ENCODE results near the gene ATP5PB. TPM values are rescaled to one million over a fixed set of nuclear protein-coding genes. Genes with fewer than 3 reads are reported as not detected.

ATP5PB gene, protein sequence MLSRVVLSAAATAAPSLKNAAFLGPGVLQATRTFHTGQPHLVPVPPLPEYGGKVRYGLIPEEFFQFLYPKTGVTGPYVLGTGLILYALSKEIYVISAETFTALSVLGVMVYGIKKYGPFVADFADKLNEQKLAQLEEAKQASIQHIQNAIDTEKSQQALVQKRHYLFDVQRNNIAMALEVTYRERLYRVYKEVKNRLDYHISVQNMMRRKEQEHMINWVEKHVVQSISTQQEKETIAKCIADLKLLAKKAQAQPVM
- total RNA-seq (100 to 1,000 TPM in 3 of 5 donors, 10 to 100 TPM in 2; 88.1 to 129 (median 118) TPM), total RNA-seq (64.9 to 269 (median 106) reads per million in 29 experiments)
- 247 TPM for total RNA-seq (2013)

GRCh38 chr1:111448918-111449702, at the start of gene ATP5PB, which contains the start of gene WDR77:
ATP5PB (plus strand) TSS chr1:111449464; CDS start chr1:111449542, 78 bp downstream.
WDR77 (minus strand) TSS chr1:111449256; CDS start chr1:111449169, 87 bp downstream.
- peak; percentile 69 to 97 (median 86) for DNase-seq
- peak within 1 kb of the TSS; percentile 99 to 100 for H3K27ac Mint-ChIP-seq
- peak within 1 kb of the TSS; percentile 74 for H3K27ac ChIP-seq (ENCODE audit: low read length)
- H3K27me3 Mint-ChIP-seq: no peaks in the 10 kb centered on the region
- no peaks in the 10 kb centered on the region for H3K9me3 ChIP-seq
- peaks cover 43% of the 10 kb centered on the region for H3K36me3 Mint-ChIP-seq
- H3K4me1 Mint-ChIP-seq: peaks cover 79 to 88% (median 87%) of the 10 kb centered on the region in 3 donors
- H3K36me3 ChIP-seq (ENCODE audit: control insufficient read depth in 2 of 2, extremely low read depth in 1 of 2, insufficient read depth in 1 of 2, low read length in 1 of 2): peaks cover 5 to 43% of the 10 kb centered on the region in 2 donors
- H3K4me3 Mint-ChIP-seq: peak within 1 kb of the TSS; percentile 100
- H3K27me3 ChIP-seq (replicated peaks in 1 of 2; ENCODE audit: control insufficient read depth in 2 of 2, extremely low read depth in 1 of 2, insufficient read depth in 2 of 2, low read length in 1 of 2): no peaks in the 10 kb centered on the region
- ChIA-PET CTCF (interaction anchor here in 1 of 2 donors (0.5 to 3.0 kb wide), 7 partner anchors 19 to 989 kb away, joined by 3 to 13 read pairs (median 5); partner anchors contain the start of gene C1orf162), POLR2A (interaction anchor here in 1 of 2 donors (0.6 to 0.7 kb wide), 2 partner anchors 213 to 786 kb away, joined by 7 to 9 read pairs; no protein-coding TSS in a partner anchor)
- no peaks in the 10 kb centered on the region for H3K9me3 Mint-ChIP-seq
- ATAC-seq (replicated peaks in 1 of 4): peak; percentile 96 to 97 (median 97)
- peak within 1 kb of the TSS; percentile 81 to 96 for H3K4me3 ChIP-seq (ENCODE audit: control insufficient read depth in 1 of 2, extremely low read depth in 1 of 2, low read length in 1 of 2)
- H3K4me1 ChIP-seq (ENCODE audit: control insufficient read depth in 1 of 2, extremely low read depth in 1 of 2, insufficient read depth in 2 of 2, low read length in 2 of 2): peaks cover 32 to 38% of the 10 kb centered on the region in 2 experiments
- WGBS (ENCODE audit: insufficient coverage): under 1% methylated on average over 31 of the region's 54 CpGs

GRCh38 chr1:111399792-111400610, 49.3 kb upstream of the ATP5PB start:
- H3K9me3 ChIP-seq: no peaks in the 10 kb centered on the region
- peak in 22 of 35 experiments; percentile 6 to 70 (median 24) for DNase-seq
- ChIA-PET POLR2A (interaction anchor here (0.6 to 1.0 kb wide), 3 partner anchors 28 to 279 kb away, joined by 3 to 5 read pairs (median 3); partner anchors contain the start of gene OVGP1 (in 1 of the 2)), CTCF (interaction anchor here (0.5 to 2.4 kb wide), 20 partner anchors 9 to 458 kb away, joined by 3 to 10 read pairs (median 4); no protein-coding TSS in a partner anchor)
- Mint-ChIP-seq H3K4me1 (peaks cover 19 to 44% (median 24%) of the 10 kb centered on the region in 3 donors), H3K4me3 (no peak overlapping the region), H3K36me3 (no peaks in the 10 kb centered on the region), H3K27me3 (no peaks in the 10 kb centered on the region), H3K27ac (peak overlapping the region in 1 of 2 donors; percentile 5), H3K9me3 (peaks cover 0 to 6% (median 0%) of the 10 kb centered on the region in 3 donors)
- 6% methylated on average over 2 of the region's 9 CpGs for WGBS (ENCODE audit: insufficient coverage)
- no peak overlapping the region for H3K27ac ChIP-seq (ENCODE audit: low read length)
- no peak for ATAC-seq (replicated peaks in 1 of 4)
- no peak overlapping the region for H3K4me3 ChIP-seq (ENCODE audit: control insufficient read depth in 1 of 2, extremely low read depth in 1 of 2, low read length in 1 of 2)
- H3K4me1 ChIP-seq (ENCODE audit: control insufficient read depth in 1 of 2, extremely low read depth in 1 of 2, insufficient read depth in 2 of 2, low read length in 2 of 2): peaks cover 0 to 12% of the 10 kb centered on the region in 2 experiments
- no peaks in the 10 kb centered on the region for H3K27me3 ChIP-seq (replicated peaks in 1 of 2; ENCODE audit: control insufficient read depth in 2 of 2, extremely low read depth in 1 of 2, insufficient read depth in 2 of 2, low read length in 1 of 2)
- H3K36me3 ChIP-seq (ENCODE audit: control insufficient read depth in 2 of 2, extremely low read depth in 1 of 2, insufficient read depth in 1 of 2, low read length in 1 of 2): no peaks in the 10 kb centered on the region

DNA sequence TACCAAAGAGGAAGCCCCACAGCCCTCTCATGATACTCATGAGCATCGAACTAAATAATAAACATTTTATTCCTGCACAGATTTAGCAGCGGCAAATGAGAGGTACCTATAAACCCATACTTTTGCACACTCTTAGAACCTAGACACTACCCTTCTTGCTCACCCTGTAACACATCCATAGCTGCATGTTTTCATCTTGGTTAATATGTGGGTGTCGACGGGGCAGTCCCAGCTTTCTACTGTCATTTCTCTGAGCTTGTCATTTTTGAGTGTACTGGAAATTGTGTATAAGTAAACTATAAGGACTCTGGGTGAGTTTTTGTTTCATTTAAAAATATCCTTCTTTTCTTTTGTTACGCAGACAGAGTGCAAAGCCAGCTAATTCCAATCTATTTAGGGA, 47.2 kb upstream of the ATP5PB start:
- Mint-ChIP-seq H3K4me3 (peak overlapping the region in 1 of 3 donors; percentile 44), H3K4me1 (peaks cover 40 to 64% (median 45%) of the 10 kb centered on the region in 3 donors), H3K36me3 (no peaks in the 10 kb centered on the region), H3K27ac (no peak overlapping the region), H3K9me3 (peaks cover 0 to 6% (median 0%) of the 10 kb centered on the region in 3 donors), H3K27me3 (no peaks in the 10 kb centered on the region)
- Histone ChIP-seq H3K4me3 (ENCODE audit: control insufficient read depth in 1 of 2, extremely low read depth in 1 of 2, low read length in 1 of 2) (no peak overlapping the region), H3K27me3 (replicated peaks in 1 of 2; ENCODE audit: control insufficient read depth in 2 of 2, extremely low read depth in 1 of 2, insufficient read depth in 2 of 2, low read length in 1 of 2) (no peaks in the 10 kb centered on the region), H3K9me3 (no peaks in the 10 kb centered on the region), H3K36me3 (ENCODE audit: control insufficient read depth in 2 of 2, extremely low read depth in 1 of 2, insufficient read depth in 1 of 2, low read length in 1 of 2) (no peaks in the 10 kb centered on the region), H3K4me1 (ENCODE audit: control insufficient read depth in 1 of 2, extremely low read depth in 1 of 2, insufficient read depth in 2 of 2, low read length in 2 of 2) (peaks cover 6 to 31% of the 10 kb centered on the region in 2 experiments), H3K27ac (ENCODE audit: low read length) (no peak overlapping the region)
- ATAC-seq (replicated peaks in 1 of 4) (no peak), DNase-seq (no peak)
- WGBS (ENCODE audit: insufficient coverage): no CpG with 5 or more reads among the region's 5 CpGs
- ChIA-PET CTCF (interaction anchor here (0.6 to 0.9 kb wide), 2 partner anchors 190 to 280 kb away, joined by 3 read pairs; no protein-coding TSS in a partner anchor), POLR2A (no interaction called here)

- H3K27me3 Mint-ChIP-seq: no peaks in the 10 kb centered on the region
Measured at GRCh38 chr1:111404588-111404987, 44.7 kb upstream of the ATP5PB start.

GRCh38 chr1:111406321-111406768, 42.9 kb upstream of the ATP5PB start:
- 0% methylated on average over 1 of the region's 2 CpGs for WGBS (ENCODE audit: insufficient coverage)
- CTCF ChIA-PET: interaction anchor here in 1 of 2 donors (0.6 to 1.0 kb wide), 2 partner anchors 72 to 376 kb away, joined by 3 read pairs; no protein-coding TSS in a partner anchor
- peak overlapping the region; percentile 25 to 64 (median 26) for H3K4me3 Mint-ChIP-seq

More at GRCh38 chr1:111404588-111404987, 44.7 kb upstream of the ATP5PB start:
- no CpG with 5 or more reads among the region's 4 CpGs for WGBS (ENCODE audit: insufficient coverage)
- Histone ChIP-seq H3K9me3 (no peaks in the 10 kb centered on the region), H3K36me3 (ENCODE audit: control insufficient read depth in 2 of 2, extremely low read depth in 1 of 2, insufficient read depth in 1 of 2, low read length in 1 of 2) (no peaks in the 10 kb centered on the region), H3K27ac (ENCODE audit: low read length) (no peak overlapping the region), H3K27me3 (replicated peaks in 1 of 2; ENCODE audit: control insufficient read depth in 2 of 2, extremely low read depth in 1 of 2, insufficient read depth in 2 of 2, low read length in 1 of 2) (no peaks in the 10 kb centered on the region), H3K4me3 (ENCODE audit: control insufficient read depth in 1 of 2, extremely low read depth in 1 of 2, low read length in 1 of 2) (no peak overlapping the region), H3K4me1 (ENCODE audit: control insufficient read depth in 1 of 2, extremely low read depth in 1 of 2, insufficient read depth in 2 of 2, low read length in 2 of 2) (peaks cover 11 to 32% of the 10 kb centered on the region in 2 experiments)
- H3K4me1 Mint-ChIP-seq: peaks cover 44 to 67% (median 49%) of the 10 kb centered on the region in 3 donors
- no peak overlapping the region for H3K4me3 Mint-ChIP-seq
- H3K27ac Mint-ChIP-seq: no peak overlapping the region
- no peaks in the 10 kb centered on the region for H3K9me3 Mint-ChIP-seq
- ChIA-PET POLR2A (no interaction called here), CTCF (interaction anchor here (0.6 kb wide), 2 partner anchors 330 to 452 kb away, joined by 3 read pairs; no protein-coding TSS in a partner anchor)
- DNase-seq: no peak
- no peak for ATAC-seq (replicated peaks in 1 of 4)
- no peaks in the 10 kb centered on the region for H3K36me3 Mint-ChIP-seq

More at GRCh38 chr1:111406321-111406768, 42.9 kb upstream of the ATP5PB start:
- peak overlapping the region; percentile 86 to 91 for H3K27ac Mint-ChIP-seq
- H3K4me1 Mint-ChIP-seq: peaks cover 38 to 61% (median 41%) of the 10 kb centered on the region in 3 donors
- Histone ChIP-seq H3K4me1 (ENCODE audit: control insufficient read depth in 1 of 2, extremely low read depth in 1 of 2, insufficient read depth in 2 of 2, low read length in 2 of 2) (peaks cover 11 to 28% of the 10 kb centered on the region in 2 experiments), H3K4me3 (ENCODE audit: control insufficient read depth in 1 of 2, extremely low read depth in 1 of 2, low read length in 1 of 2) (peak overlapping the region in 1 of 2 donors; percentile 25), H3K27ac (ENCODE audit: low read length) (peak overlapping the region; percentile 19), H3K36me3 (ENCODE audit: control insufficient read depth in 2 of 2, extremely low read depth in 1 of 2, insufficient read depth in 1 of 2, low read length in 1 of 2) (no peaks in the 10 kb centered on the region), H3K27me3 (replicated peaks in 1 of 2; ENCODE audit: control insufficient read depth in 2 of 2, extremely low read depth in 1 of 2, insufficient read depth in 2 of 2, low read length in 1 of 2) (no peaks in the 10 kb centered on the region), H3K9me3 (no peaks in the 10 kb centered on the region)
- POLR2A ChIA-PET: interaction anchor here in 1 of 2 donors (0.6 kb wide), 1 partner anchor 134 kb away, joined by 5 read pairs; no protein-coding TSS in a partner anchor
- H3K27me3 Mint-ChIP-seq: no peaks in the 10 kb centered on the region
- H3K9me3 Mint-ChIP-seq: no peaks in the 10 kb centered on the region
- ATAC-seq (replicated peaks in 1 of 4) (peak; percentile 98 to 100 (median 100)), DNase-seq (peak; percentile 21 to 78 (median 45))
- no peaks in the 10 kb centered on the region for H3K36me3 Mint-ChIP-seq

Data from T-cell (primary cell).